IPS-15b (cell line): Measurements from ENCODE around the gene TESMIN.
A peak's percentile ranks its signal among the peaks of the same experiment; 100 is the strongest.

Source experiments
- H3K27me3 ChIP-seq: one replicate; pipeline ENCODE4 v1.6.1; 2013; ENCODE audit warnings: low read length; ENCODE audit not compliant: control insufficient read depth, insufficient read depth
- H3K36me3 ChIP-seq: one replicate; pipeline ENCODE4 v1.6.1; 2013; ENCODE audit warnings: low read length; ENCODE audit not compliant: control insufficient read depth, insufficient read depth
- H3K4me1 ChIP-seq: one replicate; pipeline ENCODE4 v1.6.1; 2013; ENCODE audit warnings: mild to moderate bottlenecking, low read length; ENCODE audit not compliant: control insufficient read depth, insufficient read depth
- H3K4me3 ChIP-seq: one replicate; pipeline ENCODE4 v1.5.1; 2013; ENCODE audit warnings: low read depth, low read length
- H3K9ac ChIP-seq: one replicate; pipeline ENCODE4 v1.6.1; 2013; ENCODE audit warnings: low read depth, mild to moderate bottlenecking, low read length
- H3K9me3 ChIP-seq: one replicate; pipeline ENCODE4 v1.6.1; 2013; ENCODE audit warnings: mild to moderate bottlenecking, low read length; ENCODE audit not compliant: control insufficient read depth, insufficient read depth

Gene TESMIN

GRCh38 chr11:68734111-68734510 lies 17.2 kb downstream of the TESMIN start:
- H3K4me3 ChIP-seq, result no peak overlapping the region
- no peaks in the 10 kb centered on the region for H3K36me3 ChIP-seq
- H3K4me1 ChIP-seq, result no peaks in the 10 kb centered on the region
- H3K9ac ChIP-seq, result no peak overlapping the region
- H3K27me3 ChIP-seq, result no peaks in the 10 kb centered on the region
- no peaks in the 10 kb centered on the region for H3K9me3 ChIP-seq

GRCh38 chr11:68727783-68728182 lies 23.5 kb downstream of the TESMIN start:
- Histone ChIP-seq H3K9me3 (no peaks in the 10 kb centered on the region), H3K36me3 (no peaks in the 10 kb centered on the region), H3K4me1 (no peaks in the 10 kb centered on the region), H3K4me3 (no peak overlapping the region), H3K9ac (no peak overlapping the region), H3K27me3 (no peaks in the 10 kb centered on the region)

GRCh38 chr11:68724293-68724692 lies 27.0 kb downstream of the TESMIN start:
- no peaks in the 10 kb centered on the region for H3K9me3 ChIP-seq
- H3K4me3 ChIP-seq, result no peak overlapping the region
- H3K36me3 ChIP-seq, result no peaks in the 10 kb centered on the region
- H3K27me3 ChIP-seq, result no peaks in the 10 kb centered on the region
- H3K4me1 ChIP-seq, result no peaks in the 10 kb centered on the region
- no peak overlapping the region for H3K9ac ChIP-seq

- H3K36me3 ChIP-seq, result no peaks in the 10 kb centered on the region
- no peaks in the 10 kb centered on the region for H3K4me1 ChIP-seq
- H3K27me3 ChIP-seq, result no peaks in the 10 kb centered on the region
- no peaks in the 10 kb centered on the region for H3K9me3 ChIP-seq
- no peak overlapping the region for H3K9ac ChIP-seq
- H3K4me3 ChIP-seq, result no peak overlapping the region
These were observed 29.2 kb downstream of the TESMIN start for GRCh38 chr11:68722143-68722542.

DNA sequence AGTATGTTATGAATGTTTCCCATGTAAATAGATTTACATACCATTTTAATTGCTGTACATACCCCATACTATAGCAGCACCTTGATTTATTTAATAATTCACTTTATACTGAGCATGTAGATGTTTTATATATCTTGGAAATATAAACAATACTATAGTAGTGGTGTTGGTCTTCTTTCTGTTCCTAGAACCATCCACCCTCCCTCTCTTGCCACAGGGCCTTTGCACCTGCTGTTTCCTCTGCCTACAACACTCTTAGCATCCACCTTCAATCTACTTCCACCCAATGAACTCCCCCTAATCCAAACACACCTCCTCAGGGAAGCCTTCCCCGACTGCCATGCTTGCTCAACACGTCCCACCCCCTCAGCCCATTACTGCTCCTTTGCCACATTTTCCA lies 30.2 kb downstream of the TESMIN start:
- H3K27me3 ChIP-seq, result no peaks in the 10 kb centered on the region
- no peak overlapping the region for H3K4me3 ChIP-seq
- H3K4me1 ChIP-seq, result no peaks in the 10 kb centered on the region
- no peaks in the 10 kb centered on the region for H3K36me3 ChIP-seq
- H3K9ac ChIP-seq, result no peak overlapping the region
- no peaks in the 10 kb centered on the region for H3K9me3 ChIP-seq

- Histone ChIP-seq H3K4me1 (peaks cover 4% of the 10 kb centered on the region), H3K36me3 (no peaks in the 10 kb centered on the region), H3K9ac (no peak overlapping the region), H3K4me3 (no peak overlapping the region), H3K9me3 (no peaks in the 10 kb centered on the region), H3K27me3 (no peaks in the 10 kb centered on the region)
These were observed 35.7 kb downstream of the TESMIN start for GRCh38 chr11:68715456-68716122.

DNA sequence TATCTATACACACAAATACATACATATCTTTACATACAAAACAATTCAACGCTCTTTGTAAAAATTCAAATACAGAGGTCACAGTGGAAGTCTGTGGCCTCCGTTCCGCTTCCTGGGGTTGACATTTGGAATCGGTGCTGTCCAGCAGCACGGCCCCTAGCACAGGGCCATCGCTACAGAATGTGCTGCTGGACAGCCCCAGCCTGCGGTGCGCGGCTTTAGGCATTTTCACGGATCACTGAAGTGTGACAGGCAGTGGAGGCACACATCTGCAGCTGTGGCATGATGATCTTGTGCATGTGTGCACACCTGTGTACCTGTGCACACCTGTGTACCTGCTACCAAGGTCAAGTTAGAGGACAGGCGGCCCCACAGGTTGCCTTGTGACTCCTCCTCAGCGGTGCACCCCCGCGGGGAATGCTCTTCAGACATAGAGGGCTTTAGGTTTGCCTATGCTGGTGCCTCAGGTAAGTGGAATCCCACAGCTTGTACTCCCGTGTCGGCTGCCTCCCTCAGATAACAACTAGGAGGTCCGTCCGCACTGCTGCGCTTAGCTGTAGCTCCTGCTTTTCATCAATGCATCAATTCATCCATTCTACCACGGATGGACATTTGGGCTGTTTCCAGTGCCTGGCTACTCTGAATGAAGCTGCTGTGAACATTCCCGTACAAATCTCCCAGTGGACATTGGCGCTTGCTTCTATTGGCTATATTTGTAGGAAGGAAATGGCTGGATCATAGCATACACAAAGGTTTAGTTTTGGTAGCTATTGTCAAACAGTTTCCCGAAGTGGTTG lies 37.1 kb downstream of the TESMIN start:
- H3K9me3 ChIP-seq, result no peaks in the 10 kb centered on the region
- no peaks in the 10 kb centered on the region for H3K27me3 ChIP-seq
- no peaks in the 10 kb centered on the region for H3K36me3 ChIP-seq
- H3K4me3 ChIP-seq, result no peak overlapping the region
- H3K9ac ChIP-seq, result no peak overlapping the region
- peaks cover 4% of the 10 kb centered on the region for H3K4me1 ChIP-seq

DNA sequence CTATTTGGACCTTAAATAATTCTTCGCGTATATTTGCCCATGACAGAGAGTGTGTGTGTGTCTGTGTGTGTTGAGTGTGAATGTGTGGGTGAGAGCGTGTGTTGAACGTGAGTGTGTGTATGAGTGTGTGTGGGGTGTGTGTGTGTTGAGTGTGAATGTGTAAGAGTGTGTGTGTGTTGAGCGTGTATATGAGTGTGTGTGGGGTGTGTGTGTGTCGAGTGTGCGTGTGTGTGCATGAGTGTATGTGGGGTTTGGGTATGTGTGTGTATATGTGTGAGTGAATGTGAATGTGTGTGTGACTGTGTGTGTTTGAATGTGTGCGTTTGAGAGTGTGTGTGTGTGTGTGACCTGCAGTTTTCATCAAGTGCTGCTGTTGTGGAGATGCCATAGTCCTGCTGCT lies 40.2 kb downstream of the TESMIN start:
- no peak overlapping the region for H3K9ac ChIP-seq
- no peaks in the 10 kb centered on the region for H3K36me3 ChIP-seq
- H3K27me3 ChIP-seq, result no peaks in the 10 kb centered on the region
- H3K4me3 ChIP-seq, result no peak overlapping the region
- peaks cover 9% of the 10 kb centered on the region for H3K4me1 ChIP-seq
- no peaks in the 10 kb centered on the region for H3K9me3 ChIP-seq

DNA sequence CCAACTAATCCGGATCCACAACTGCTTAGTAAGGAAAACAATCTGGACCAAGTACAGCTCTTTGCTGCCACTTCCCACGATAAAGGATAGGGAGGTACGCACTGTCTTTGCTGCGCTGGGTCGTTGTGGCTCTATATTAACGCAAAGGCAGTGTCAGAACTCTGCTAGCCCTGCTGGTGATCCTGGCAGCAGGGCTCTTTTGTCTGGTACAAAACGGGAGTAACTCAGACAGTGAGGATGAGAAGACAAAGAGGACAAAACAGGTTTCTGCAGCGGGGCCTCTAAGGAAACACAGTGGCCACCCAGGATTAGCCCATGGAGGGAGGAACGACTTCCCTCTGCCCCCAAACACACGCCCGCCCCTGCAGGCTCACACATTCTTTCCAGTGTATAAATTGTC lies 40.9 kb downstream of the TESMIN start:
- Histone ChIP-seq H3K4me1 (peaks cover 9% of the 10 kb centered on the region), H3K9me3 (no peaks in the 10 kb centered on the region), H3K9ac (no peak overlapping the region), H3K27me3 (no peaks in the 10 kb centered on the region), H3K4me3 (no peak overlapping the region), H3K36me3 (no peaks in the 10 kb centered on the region)

GRCh38 chr11:68709062-68709461 lies 42.3 kb downstream of the TESMIN start:
- Histone ChIP-seq H3K9ac (no peak overlapping the region), H3K4me3 (no peak overlapping the region), H3K27me3 (no peaks in the 10 kb centered on the region), H3K4me1 (peaks cover 9% of the 10 kb centered on the region), H3K9me3 (no peaks in the 10 kb centered on the region), H3K36me3 (no peaks in the 10 kb centered on the region)

DNA sequence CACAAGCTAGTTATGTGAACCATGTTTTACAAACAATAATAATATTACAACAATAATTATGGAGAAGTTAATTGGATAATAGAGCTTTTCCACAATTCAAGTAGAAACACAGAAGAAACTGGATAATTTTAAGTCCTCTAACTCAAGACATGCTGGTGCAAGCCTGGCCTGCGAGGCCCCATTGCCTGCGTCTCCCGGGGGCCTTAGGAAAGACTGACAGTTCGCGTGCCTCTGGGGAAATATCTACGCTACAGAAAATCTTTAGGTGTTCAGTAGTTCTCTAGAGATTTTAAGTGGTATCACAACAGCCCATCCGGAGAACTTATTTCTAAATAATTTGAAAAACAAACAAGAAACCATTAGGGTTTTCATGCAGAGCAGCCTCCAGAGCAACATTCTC lies 43.8 kb downstream of the TESMIN start:
- H3K9ac ChIP-seq, result no peak overlapping the region
- H3K4me3 ChIP-seq, result no peak overlapping the region

GRCh38 chr11:68704887-68705286 lies 46.4 kb downstream of the TESMIN start:
- Histone ChIP-seq H3K4me3 (peak overlapping the region; percentile 3), H3K9ac (no peak overlapping the region), H3K4me1 (peaks cover 9% of the 10 kb centered on the region), H3K27me3 (no peaks in the 10 kb centered on the region), H3K36me3 (no peaks in the 10 kb centered on the region), H3K9me3 (no peaks in the 10 kb centered on the region)

More for the DNA sequence above, 43.8 kb downstream of the TESMIN start:
- Histone ChIP-seq H3K9me3 (no peaks in the 10 kb centered on the region), H3K27me3 (no peaks in the 10 kb centered on the region), H3K4me1 (peaks cover 9% of the 10 kb centered on the region), H3K36me3 (no peaks in the 10 kb centered on the region)
